ENCODE measurements around the gene AGK. TPM values are rescaled to one million over a fixed set of nuclear protein-coding genes. Genes with fewer than 3 reads are reported as not detected.

Gene AGK
- total RNA-seq, 1 experiment from 2014 or later: 32.2 TPM

- TF ChIP-seq ZNF121 (CRISPR knock-in tag; IDR thresholded peaks at IDR 0.05) (peak; percentile 25; the same call in 1 of the 2 replicates), ZNF512 (CRISPR knock-in tag; IDR thresholded peaks at IDR 0.05; ENCODE audit: borderline replicate concordance) (no peak), NFATC4 (CRISPR knock-in tag; IDR thresholded peaks at IDR 0.05) (no peak), IRF2 (CRISPR knock-in tag; IDR thresholded peaks at IDR 0.05; ENCODE audit: borderline replicate concordance, low read depth) (no peak), FOXK1 (CRISPR knock-in tag; IDR thresholded peaks at IDR 0.05) (peak; percentile 83; the same call in 1 of the 2 replicates), AR (CRISPR knock-in tag; IDR thresholded peaks at IDR 0.05) (no peak), TEAD4 (CRISPR knock-in tag; IDR thresholded peaks at IDR 0.05) (no peak), HMGXB4 (CRISPR knock-in tag; IDR thresholded peaks at IDR 0.05) (0 out of 2 replicates have a peak, but pooled peaks have one; percentile 22), PREB (CRISPR knock-in tag; IDR thresholded peaks at IDR 0.05; ENCODE audit: borderline replicate concordance) (no peak), SMAD3 (CRISPR knock-in tag; IDR thresholded peaks at IDR 0.05; ENCODE audit: borderline replicate concordance) (peak; percentile 88), CREM (CRISPR knock-in tag; IDR thresholded peaks at IDR 0.05) (peak; percentile 51; the same call in 1 of the 2 replicates), ETV6 (CRISPR knock-in tag; IDR thresholded peaks at IDR 0.05) (peak; percentile 70; the same call in 1 of the 2 replicates), NFE2L1 (CRISPR knock-in tag; IDR thresholded peaks at IDR 0.05) (peak; percentile 79; the same call in 1 of the 2 replicates), EMX1 (CRISPR knock-in tag; IDR thresholded peaks at IDR 0.05) (no peak), ATF6 (CRISPR knock-in tag; IDR thresholded peaks at IDR 0.05) (no peak), JAZF1 (CRISPR knock-in tag; IDR thresholded peaks at IDR 0.05) (no peak), NR2C2 (CRISPR knock-in tag; IDR thresholded peaks at IDR 0.05) (no peak; the same call in 1 of the 2 replicates), AFF4 (CRISPR knock-in tag; IDR thresholded peaks at IDR 0.05; ENCODE audit: borderline replicate concordance) (peak; percentile 85; the same call in 1 of the 2 replicates), ATF1 (CRISPR knock-in tag; IDR thresholded peaks at IDR 0.05) (no peak), ZNF671 (CRISPR knock-in tag; IDR thresholded peaks at IDR 0.05) (no peak), USF1 (CRISPR knock-in tag; IDR thresholded peaks at IDR 0.05) (peak; percentile 82), ZBTB21 (CRISPR knock-in tag; IDR thresholded peaks at IDR 0.05; ENCODE audit: borderline replicate concordance) (peak; percentile 84; the same call in 1 of the 2 replicates), FOXP1 (CRISPR knock-in tag; IDR thresholded peaks at IDR 0.05; ENCODE audit: borderline replicate concordance) (peak; percentile 82; the same call in 1 of the 2 replicates), NR3C1 (CRISPR knock-in tag; conservative IDR thresholded peaks at IDR 0.05; ENCODE audit: low read depth) (peak; percentile 76; the same call in 1 of the 2 replicates), MAX (CRISPR knock-in tag; IDR thresholded peaks at IDR 0.05) (peak; percentile 96)
These were observed 39.4 kb upstream of the AGK start (continued) for GRCh38 chr7:141511676-141512396.
